ENCODE data around the gene NFU1. TPM values are rescaled to one million over a fixed set of nuclear protein-coding genes. Genes with fewer than 3 reads are reported as not detected.

The NFU1 gene
- total RNA-seq, 4 donors from 2014 or later: 32.0 to 48.1 (median 40.9) TPM

DNA sequence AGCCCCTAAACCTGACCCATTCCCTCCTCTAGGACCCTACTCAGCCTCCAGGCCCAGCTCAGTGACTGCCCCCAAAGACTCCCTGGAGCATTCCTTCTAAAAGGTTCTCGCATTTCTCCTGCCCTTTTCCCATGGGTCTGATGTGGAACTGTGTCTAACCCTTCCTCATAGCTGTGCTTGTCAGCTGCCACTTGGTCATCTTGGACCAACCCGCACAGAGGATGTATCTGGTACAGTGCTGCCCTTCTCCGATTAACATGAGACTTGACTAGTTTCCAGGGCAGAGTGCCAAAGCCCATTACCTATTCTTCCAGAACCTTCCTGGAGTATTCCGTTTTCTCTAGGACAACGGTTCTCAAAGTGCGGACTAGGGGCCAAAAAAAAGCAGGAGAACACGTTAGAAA lies 518 bp upstream of the NFU1 start:
- Histone ChIP-seq H3K4me1 (peaks cover 0 to 31% (median 10%) of the 10 kb centered on the region in 4 donors), H3K27me3 (no peaks in the 10 kb centered on the region), H3K4me3 (peak overlapping the region; percentile 72 to 97 (median 88)), H3K9me3 (no peaks in the 10 kb centered on the region), H3K27ac (peak overlapping the region; percentile 96 to 99 (median 98)), H3K36me3 (no peaks in the 10 kb centered on the region)
- TF ChIP-seq, protein P1, sequence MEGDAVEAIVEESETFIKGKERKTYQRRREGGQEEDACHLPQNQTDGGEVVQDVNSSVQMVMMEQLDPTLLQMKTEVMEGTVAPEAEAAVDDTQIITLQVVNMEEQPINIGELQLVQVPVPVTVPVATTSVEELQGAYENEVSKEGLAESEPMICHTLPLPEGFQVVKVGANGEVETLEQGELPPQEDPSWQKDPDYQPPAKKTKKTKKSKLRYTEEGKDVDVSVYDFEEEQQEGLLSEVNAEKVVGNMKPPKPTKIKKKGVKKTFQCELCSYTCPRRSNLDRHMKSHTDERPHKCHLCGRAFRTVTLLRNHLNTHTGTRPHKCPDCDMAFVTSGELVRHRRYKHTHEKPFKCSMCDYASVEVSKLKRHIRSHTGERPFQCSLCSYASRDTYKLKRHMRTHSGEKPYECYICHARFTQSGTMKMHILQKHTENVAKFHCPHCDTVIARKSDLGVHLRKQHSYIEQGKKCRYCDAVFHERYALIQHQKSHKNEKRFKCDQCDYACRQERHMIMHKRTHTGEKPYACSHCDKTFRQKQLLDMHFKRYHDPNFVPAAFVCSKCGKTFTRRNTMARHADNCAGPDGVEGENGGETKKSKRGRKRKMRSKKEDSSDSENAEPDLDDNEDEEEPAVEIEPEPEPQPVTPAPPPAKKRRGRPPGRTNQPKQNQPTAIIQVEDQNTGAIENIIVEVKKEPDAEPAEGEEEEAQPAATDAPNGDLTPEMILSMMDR (IDR thresholded peaks at IDR 0.05): no peak
- peak in 1 of 2 donors; percentile 1 for TF ChIP-seq POLR2A (IDR thresholded peaks at IDR 0.05)
- peak; percentile 17 to 72 for DNase-seq (ENCODE audit: low spot score in 2 of 2)
- 49 to 58% methylated on average over 7 of the region's 7 CpGs for WGBS, 2 donors

DNA sequence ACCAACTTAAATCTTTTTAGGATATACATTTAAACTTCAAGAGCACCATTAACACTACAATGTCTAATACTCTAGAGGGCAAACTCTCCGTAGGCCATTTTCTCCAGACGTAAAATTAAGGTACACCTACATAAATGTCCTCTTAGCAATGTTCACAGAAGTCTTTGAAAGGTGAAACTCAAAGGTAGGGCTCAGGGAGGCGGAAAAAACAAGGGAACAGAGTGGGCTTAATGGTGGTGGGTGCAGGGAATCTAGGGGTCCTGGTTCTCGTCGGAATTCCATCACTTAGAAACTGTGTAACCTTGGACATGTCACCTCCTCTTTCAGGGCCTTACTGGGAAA lies 668 bp downstream of the NFU1 start:
- no peak for DNase-seq (ENCODE audit: low spot score in 2 of 2)
- H3K9me3 ChIP-seq: no peaks in the 10 kb centered on the region
- WGBS, 2 donors: 5 to 6% methylated on average over 5 of the region's 5 CpGs
- TF ChIP-seq EP300 (IDR thresholded peaks at IDR 0.05): no peak
- TF ChIP-seq, protein P1 (IDR thresholded peaks at IDR 0.05): no peak
- TF ChIP-seq POLR2A (IDR thresholded peaks at IDR 0.05): no peak
- H3K4me3 ChIP-seq: peak overlapping the region; percentile 72 to 97 (median 88)
- H3K27ac ChIP-seq: peak overlapping the region; percentile 96 to 99 (median 98)
- H3K27me3 ChIP-seq: no peaks in the 10 kb centered on the region
- peaks cover 0 to under 1% (median 0%) of the 10 kb centered on the region in 3 donors for H3K36me3 ChIP-seq
- H3K4me1 ChIP-seq: peaks cover 0 to 31% (median 10%) of the 10 kb centered on the region in 4 donors

DNA sequence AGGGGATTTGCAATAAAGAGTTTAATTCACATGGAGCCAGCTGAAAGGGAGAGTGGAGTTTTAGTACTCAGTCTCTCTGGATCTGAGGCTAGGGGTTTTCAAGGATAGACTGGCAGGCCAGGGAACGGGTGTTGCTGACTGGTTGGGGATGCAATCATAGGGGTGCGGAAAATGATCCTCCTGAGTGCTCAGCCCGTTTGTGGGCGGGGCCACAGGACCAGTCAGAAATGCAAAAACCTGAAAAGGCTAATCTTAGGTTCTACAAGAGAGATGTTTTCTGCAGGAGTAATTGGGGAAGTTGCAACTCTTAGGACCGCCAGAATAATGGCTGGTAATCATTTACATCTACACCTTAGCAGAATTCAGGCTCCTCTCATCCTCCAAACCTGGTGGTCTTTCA lies 2.5 kb downstream of the NFU1 start:
- Histone ChIP-seq H3K27me3 (no peaks in the 10 kb centered on the region), H3K4me1 (peaks cover 0 to 38% (median 10%) of the 10 kb centered on the region in 4 donors), H3K36me3 (peaks cover 0 to 18% (median 0%) of the 10 kb centered on the region in 3 donors), H3K4me3 (no peak overlapping the region), H3K9me3 (no peaks in the 10 kb centered on the region), H3K27ac (peak overlapping the region in 1 of 4 donors; percentile 58)
- WGBS, 2 donors: 73% methylated on average over 5 of the region's 5 CpGs
- TF ChIP-seq EP300 (IDR thresholded peaks at IDR 0.05) (no peak), POLR2A (IDR thresholded peaks at IDR 0.05) (no peak)
- TF ChIP-seq, protein P1 (IDR thresholded peaks at IDR 0.05): no peak
- no peak for DNase-seq (ENCODE audit: low spot score in 2 of 2)

DNA sequence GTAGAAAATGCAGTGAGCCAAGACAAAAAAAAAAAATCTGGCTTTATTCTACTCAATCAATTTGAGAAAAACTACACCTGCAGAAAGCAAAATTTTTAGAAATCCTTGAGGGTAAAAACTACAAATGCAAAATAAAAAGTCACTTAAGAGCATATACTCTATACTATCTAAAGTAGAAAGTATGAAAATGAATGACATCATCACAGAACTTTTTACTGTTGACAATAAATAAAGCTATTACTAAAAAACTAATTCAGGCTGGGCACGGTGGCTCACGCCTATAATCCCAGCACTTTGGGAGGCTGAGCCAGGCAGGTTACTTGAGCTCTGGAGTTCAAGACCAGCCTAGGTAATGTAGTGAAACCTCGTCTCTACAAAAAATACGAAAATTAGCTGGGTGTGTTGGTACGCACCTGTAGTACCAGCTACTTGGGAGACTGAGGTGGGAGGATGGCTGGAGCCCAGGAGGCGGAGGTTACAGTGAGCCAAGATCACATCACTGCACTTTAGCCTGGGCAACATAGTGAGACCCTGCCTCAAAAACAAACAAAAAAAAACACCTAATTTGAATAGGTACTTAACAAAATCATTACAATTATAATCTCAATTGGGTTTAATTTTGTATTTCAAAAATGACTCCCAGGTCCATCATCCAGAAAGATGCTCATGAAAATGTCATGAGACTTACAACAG lies 7.6 kb downstream of the NFU1 start:
- WGBS, 2 donors: 89 to 92% methylated on average over 6 of the region's 6 CpGs
- Histone ChIP-seq H3K9me3 (no peaks in the 10 kb centered on the region), H3K27me3 (no peaks in the 10 kb centered on the region), H3K4me1 (peaks cover 0 to 12% (median 0%) of the 10 kb centered on the region in 4 donors), H3K27ac (no peak overlapping the region), H3K4me3 (no peak overlapping the region), H3K36me3 (peaks cover 0 to 65% (median 0%) of the 10 kb centered on the region in 3 donors)
- no peak for DNase-seq (ENCODE audit: low spot score in 2 of 2)
- no peak for TF ChIP-seq POLR2A (IDR thresholded peaks at IDR 0.05)
- TF ChIP-seq EP300 (IDR thresholded peaks at IDR 0.05): no peak
- TF ChIP-seq, protein P1 (IDR thresholded peaks at IDR 0.05): no peak

DNA sequence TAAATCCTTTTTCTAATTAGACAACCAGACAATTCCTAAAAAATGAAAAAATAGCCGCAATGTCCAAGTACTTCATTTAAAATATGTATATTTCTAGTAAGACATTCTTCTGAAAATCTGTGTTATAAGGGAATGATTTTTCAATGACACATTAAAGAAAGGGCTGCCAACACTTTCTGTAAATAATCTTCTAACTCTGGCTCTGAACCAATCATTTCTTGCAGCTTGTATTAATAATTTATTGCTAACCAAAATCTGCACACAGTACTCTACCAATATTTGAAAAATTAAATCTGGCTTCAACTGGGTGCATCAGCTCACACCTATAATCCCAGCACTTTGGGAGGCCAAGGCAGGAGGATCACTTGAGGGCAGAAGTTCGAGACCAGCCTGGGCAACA lies 8.3 kb downstream of the NFU1 start:
- Histone ChIP-seq H3K36me3 (peaks cover 0 to 65% (median 0%) of the 10 kb centered on the region in 3 donors), H3K27me3 (no peaks in the 10 kb centered on the region), H3K9me3 (no peaks in the 10 kb centered on the region), H3K4me1 (peaks cover 0 to 7% (median 0%) of the 10 kb centered on the region in 4 donors), H3K4me3 (no peak overlapping the region), H3K27ac (no peak overlapping the region)
- 85 to 94% methylated on average over 2 of the region's 2 CpGs for WGBS, 2 donors
- TF ChIP-seq, protein P1 (IDR thresholded peaks at IDR 0.05): no peak
- DNase-seq (ENCODE audit: low spot score in 2 of 2): no peak
